Measurements from ENCODE around the gene PUS1.

GRCh38 chr12:131892711-131893604 lies 36.1 kb upstream of the PUS1 start:
- no peak for TF ChIP-seq CTCF (IDR thresholded peaks at IDR 0.05; ENCODE audit: low read depth, low read length)
- no peak for TF ChIP-seq POLR2A (IDR thresholded peaks at IDR 0.05; ENCODE audit: extremely low read depth, insufficient read length)

Data from NB4 (cell line).